ENCODE measurements around the gene IFIT3.

Gene IFIT3

GRCh38 chr10:89371987-89372386 is 44.2 kb downstream of the IFIT3 start:
- TF ChIP-seq CTCF (IDR thresholded peaks at IDR 0.05) = no peak
- no peak overlapping the region for H3K27ac ChIP-seq
- no peak overlapping the region for H3K4me3 ChIP-seq
- DNase-seq (ENCODE audit: low spot score) = no peak

GRCh38 chr10:89373916-89374711 is 46.3 kb downstream of the IFIT3 start:
- Histone ChIP-seq H3K4me3 (peak overlapping the region; percentile 35), H3K27ac (peak overlapping the region; percentile 88 to 89)
- peak; percentile 88 for DNase-seq (ENCODE audit: low spot score)
- TF ChIP-seq CTCF (IDR thresholded peaks at IDR 0.05) = no peak

- Histone ChIP-seq H3K4me3 (peak overlapping the region; percentile 35), H3K27ac (peak overlapping the region; percentile 88 to 89)
- TF ChIP-seq CTCF (IDR thresholded peaks at IDR 0.05) = no peak
- no peak for DNase-seq (ENCODE audit: low spot score)
These were observed 46.9 kb downstream of the IFIT3 start for GRCh38 chr10:89374713-89375141.

- DNase-seq (ENCODE audit: low spot score) = no peak
These were observed 50.2 kb downstream of the IFIT3 start, which contains the start of gene IFIT1B for GRCh38 chr10:89377705-89378637. TSS of gene IFIT1B (plus strand) at chr10:89378056. CDS start at chr10:89378136, 80 bp downstream.

GRCh38 chr10:89379103-89379502 is 51.3 kb downstream of the IFIT3 start:
- no peak for DNase-seq (ENCODE audit: low spot score)
- TF ChIP-seq CTCF (IDR thresholded peaks at IDR 0.05) = no peak
- Histone ChIP-seq H3K4me3 (no peak overlapping the region), H3K27ac (no peak overlapping the region)

More at GRCh38 chr10:89377705-89378637, 50.2 kb downstream of the IFIT3 start, which contains the start of gene IFIT1B:
- no peak for TF ChIP-seq CTCF (IDR thresholded peaks at IDR 0.05)
- no peak within 1 kb of the TSS for H3K4me3 ChIP-seq
- no peak within 1 kb of the TSS for H3K27ac ChIP-seq

GRCh38 chr10:89382757-89383156 is 55.0 kb downstream of the IFIT3 start:
- H3K27ac ChIP-seq = no peak overlapping the region
- TF ChIP-seq CTCF (IDR thresholded peaks at IDR 0.05) = no peak
- DNase-seq (ENCODE audit: low spot score) = no peak
- H3K4me3 ChIP-seq = no peak overlapping the region

Data from coronary artery (tissue), 2 donors.